ENCODE measurements around the gene ANKRD30BL. TPM values are rescaled to one million over a fixed set of nuclear protein-coding genes. Genes with fewer than 3 reads are reported as not detected.
A peak's percentile ranks its signal among the peaks of the same experiment; 100 is the strongest.
"Not testable (repeated sequence)": the region's sequence is repeated elsewhere in the genome, so short reads cannot be mapped to it uniquely, and the experiment has no call there.

ANKRD30BL gene
- not detected for total RNA-seq

- DNase-seq; H3K4me3 Mint-ChIP-seq; H3K27me3 Mint-ChIP-seq (ENCODE audit: low read depth); POLR2A ChIA-PET; H3K4me1 Mint-ChIP-seq (ENCODE audit: low read depth); CTCF ChIA-PET; ATAC-seq; H3K36me3 Mint-ChIP-seq (ENCODE audit: low read depth); H3K9me3 Mint-ChIP-seq (ENCODE audit: insufficient read depth); H3K27ac Mint-ChIP-seq: not testable (repeated sequence)
Observed at GRCh38 chr2:132161161-132162124, at the start of gene ANKRD30BL. Gene ANKRD30BL, minus strand, starts transcription at chr2:132161952. Its CDS starts 247 bp downstream, at chr2:132161705.

GRCh38 chr2:132202866-132203265 lies 41.1 kb upstream of the ANKRD30BL start:
- CTCF ChIA-PET, result not testable (repeated sequence)

GRCh38 chr2:132192854-132193253 lies 31.1 kb upstream of the ANKRD30BL start:
- POLR2A ChIA-PET; CTCF ChIA-PET; DNase-seq; H3K4me3 Mint-ChIP-seq; ATAC-seq; H3K27ac Mint-ChIP-seq; H3K4me1 Mint-ChIP-seq (ENCODE audit: low read depth); H3K9me3 Mint-ChIP-seq (ENCODE audit: insufficient read depth); H3K36me3 Mint-ChIP-seq (ENCODE audit: low read depth); H3K27me3 Mint-ChIP-seq (ENCODE audit: low read depth): not testable (repeated sequence)

More at GRCh38 chr2:132202866-132203265, 41.1 kb upstream of the ANKRD30BL start:
- ATAC-seq; POLR2A ChIA-PET; H3K4me1 Mint-ChIP-seq (ENCODE audit: low read depth); H3K27me3 Mint-ChIP-seq (ENCODE audit: low read depth); H3K36me3 Mint-ChIP-seq (ENCODE audit: low read depth); H3K27ac Mint-ChIP-seq; H3K4me3 Mint-ChIP-seq; H3K9me3 Mint-ChIP-seq (ENCODE audit: insufficient read depth); DNase-seq: not testable (repeated sequence)

GRCh38 chr2:132167100-132167499 lies 5.3 kb upstream of the ANKRD30BL start:
- H3K4me3 Mint-ChIP-seq; H3K27ac Mint-ChIP-seq; POLR2A ChIA-PET; H3K36me3 Mint-ChIP-seq (ENCODE audit: low read depth); ATAC-seq; H3K27me3 Mint-ChIP-seq (ENCODE audit: low read depth); CTCF ChIA-PET; H3K4me1 Mint-ChIP-seq (ENCODE audit: low read depth); DNase-seq; H3K9me3 Mint-ChIP-seq (ENCODE audit: insufficient read depth): not testable (repeated sequence)

- H3K27ac Mint-ChIP-seq; H3K4me1 Mint-ChIP-seq (ENCODE audit: low read depth); POLR2A ChIA-PET; H3K36me3 Mint-ChIP-seq (ENCODE audit: low read depth); H3K4me3 Mint-ChIP-seq; H3K27me3 Mint-ChIP-seq (ENCODE audit: low read depth); H3K9me3 Mint-ChIP-seq (ENCODE audit: insufficient read depth); CTCF ChIA-PET; DNase-seq; ATAC-seq: not testable (repeated sequence)
Observed at GRCh38 chr2:132162125-132162660, 441 bp upstream of the ANKRD30BL start.

GRCh38 chr2:132146774-132147173 lies 15.0 kb downstream of the ANKRD30BL start:
- H3K27ac Mint-ChIP-seq; ATAC-seq; H3K4me1 Mint-ChIP-seq (ENCODE audit: low read depth); POLR2A ChIA-PET; CTCF ChIA-PET; H3K27me3 Mint-ChIP-seq (ENCODE audit: low read depth); H3K9me3 Mint-ChIP-seq (ENCODE audit: insufficient read depth); H3K4me3 Mint-ChIP-seq; H3K36me3 Mint-ChIP-seq (ENCODE audit: low read depth): not testable (repeated sequence)
- peak; percentile 36 for DNase-seq

All from activated CD8-positive, alpha-beta T cell treated with anti-CD3 and anti-CD28 coated beads, Interleukin-2, amount 10 ng/mL, durations not matched to agents 7 days and 5 days (primary cell).